ENCODE data around the gene PDXK. TPM values are rescaled to one million over a fixed set of nuclear protein-coding genes. Genes with fewer than 3 reads are reported as not detected.

PDXK gene
- total and polyA plus RNA-seq, 2 of the 8 experiments (the other 6 are each of a cell fraction or from before 2014, with no cell fraction given), result 78.0 to 112 TPM

- TF ChIP-seq SP1 (IDR thresholded peaks at IDR 0.05; ENCODE audit: low read depth, low read length) (no peak), POLR2A (IDR thresholded peaks at IDR 0.05; ENCODE audit: control extremely low read depth in 1 of 2, low read depth in 2 of 2, low read length in 2 of 2) (peak in 1 of 2 experiments; percentile 55; a peak in 1 of 3 replicates), SP2 (IDR thresholded peaks at IDR 0.05; ENCODE audit: low read length) (no peak), EP300 (IDR thresholded peaks at IDR 0.05; ENCODE audit: borderline replicate concordance in 1 of 2, low read depth in 2 of 2, low read length in 2 of 2) (peak in 1 of 2 experiments; percentile 81; a peak in 1 of 3 replicates), KDM4A (IDR thresholded peaks at IDR 0.05; ENCODE audit: low read depth, low read length, severe bottlenecking) (peak; percentile 98), USF2 (IDR thresholded peaks at IDR 0.05; ENCODE audit: low read length) (peak; percentile 92), MAFK (IDR thresholded peaks at IDR 0.05; ENCODE audit: low read depth, low read length) (no peak), CHD1 (IDR thresholded peaks at IDR 0.05; ENCODE audit: low read depth, low read length) (no peak), NRF1 (IDR thresholded peaks at IDR 0.05; ENCODE audit: low read depth, low read length) (no peak), BRCA1 (IDR thresholded peaks at IDR 0.05; ENCODE audit: low read depth, low read length) (no peak), HDAC2 (IDR thresholded peaks at IDR 0.05; ENCODE audit: borderline replicate concordance in 1 of 2, low read depth in 2 of 2, low read length in 2 of 2) (no peak), KDM5A (IDR thresholded peaks at IDR 0.05; ENCODE audit: low read length) (no peak), YY1 (IDR thresholded peaks at IDR 0.05; ENCODE audit: low read depth, low read length) (no peak), GTF2F1 (IDR thresholded peaks at IDR 0.05; ENCODE audit: borderline replicate concordance, low read depth, low read length) (no peak), TAF1 (IDR thresholded peaks at IDR 0.05; ENCODE audit: low read depth, low read length) (peak; percentile 81), CHD2 (IDR thresholded peaks at IDR 0.05; ENCODE audit: low read length) (no peak), ATF2 (IDR thresholded peaks at IDR 0.05; ENCODE audit: low read length) (no peak), ASH2L (IDR thresholded peaks at IDR 0.05; ENCODE audit: low read length) (peak; percentile 73)
Observed at GRCh38 chr21:43775795-43776430, 57.0 kb downstream of the PDXK start, which contains the start of gene CSTB (continued).

Data from H1 (cell line).